Dermis microvascular lymphatic vessel endothelial cell (primary cell): Measurements from ENCODE around the gene SRC. TPM values are rescaled to one million over a fixed set of nuclear protein-coding genes. Genes with fewer than 3 reads are reported as not detected.

Source experiments
- DNase-seq, 2 donors: peaks; one replicate each; pipeline versions ENCODE4 v3.0.0 to v3.0.0-alpha.2; 2010; ENCODE audit warnings: low read depth in 2 of 2
- total RNA-seq: library from RNA; depleted of rRNA; stranded (reverse); fragments of >200 nt; gene quantifications from 2 replicates; pipeline ENCODE4 v1.2.1, GENCODE V29; 2014

SRC gene
- total RNA-seq, 1 donor from 2014 or later: 3.7 TPM

DNA sequence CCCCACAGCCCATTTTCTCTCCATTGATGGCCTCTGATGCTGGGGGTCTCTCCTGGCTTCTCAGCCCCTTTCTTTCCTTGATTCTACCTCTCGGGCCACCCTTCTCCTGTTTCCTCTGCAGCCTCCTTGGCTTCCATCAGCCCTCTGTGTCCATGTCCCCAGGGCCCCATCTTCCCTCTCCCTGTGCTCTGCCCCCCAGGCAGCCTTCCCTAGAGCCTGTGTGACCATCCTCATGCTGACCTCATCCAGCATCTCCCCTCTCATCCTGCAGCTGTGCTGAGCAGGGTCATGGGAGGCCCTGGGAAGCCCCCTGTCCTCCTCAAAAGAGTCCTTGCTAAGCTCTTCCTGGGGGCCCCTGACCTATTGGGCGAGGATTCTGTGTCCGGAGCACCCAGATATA, 101.7 kb downstream of the SRC start:
- no peak for DNase-seq

DNA sequence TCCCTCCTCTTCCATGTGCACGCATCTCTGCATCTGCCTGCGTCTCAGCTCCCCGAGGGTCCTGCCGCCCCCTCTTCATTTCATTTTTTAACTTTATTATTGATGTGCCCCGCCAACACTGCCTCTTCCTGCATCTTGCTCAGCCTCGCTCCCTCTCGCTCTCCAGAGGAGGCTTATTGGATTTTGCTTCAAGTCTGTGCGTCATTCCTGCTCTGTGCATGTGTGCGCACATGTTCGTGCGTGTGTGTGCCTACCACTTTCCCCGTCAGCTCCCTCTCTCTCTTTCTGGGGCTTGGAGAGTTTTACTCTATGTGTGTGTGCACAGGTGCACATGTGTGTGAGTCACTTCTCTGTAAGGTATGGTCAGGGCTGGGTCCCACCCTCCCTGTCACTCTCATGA, 103.3 kb downstream of the SRC start:
- DNase-seq: no peak

DNA sequence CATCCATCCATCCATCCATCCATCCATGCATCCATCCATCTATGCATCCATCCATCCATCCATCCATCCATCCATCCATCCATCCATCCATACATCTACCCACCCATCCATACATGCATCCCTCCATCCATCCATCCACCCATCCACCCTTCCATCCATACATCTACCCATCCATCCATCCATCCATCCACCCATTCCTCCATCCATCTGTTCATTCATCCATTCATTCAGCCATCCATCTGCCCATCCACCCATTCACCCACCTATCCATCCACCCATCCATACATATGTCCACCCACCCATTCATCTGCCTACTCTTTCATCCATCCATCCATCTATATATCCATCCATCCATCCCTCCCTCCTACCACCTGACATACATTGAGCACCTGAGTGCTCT, 104.4 kb downstream of the SRC start:
- DNase-seq: no peak

DNA sequence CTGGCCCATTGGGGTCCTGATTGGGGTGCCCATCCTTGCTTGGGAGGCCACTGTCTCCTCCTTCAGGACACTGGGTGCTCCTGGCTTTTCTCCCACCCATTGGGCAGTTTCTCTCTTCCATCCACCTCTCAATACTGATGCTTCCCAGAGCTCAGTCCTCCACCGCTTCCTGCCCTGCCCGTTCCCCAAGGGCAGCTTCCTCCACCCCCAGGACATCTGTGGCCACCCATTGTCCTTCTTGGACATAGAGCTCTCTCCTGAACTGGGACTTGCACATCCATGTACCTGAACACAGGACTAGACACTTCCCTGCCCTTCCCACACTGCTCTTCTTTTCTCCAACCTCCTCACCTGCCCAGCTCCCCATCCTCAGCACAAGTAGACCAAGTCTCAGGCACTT, 105.7 kb downstream of the SRC start:
- no peak for DNase-seq

DNA sequence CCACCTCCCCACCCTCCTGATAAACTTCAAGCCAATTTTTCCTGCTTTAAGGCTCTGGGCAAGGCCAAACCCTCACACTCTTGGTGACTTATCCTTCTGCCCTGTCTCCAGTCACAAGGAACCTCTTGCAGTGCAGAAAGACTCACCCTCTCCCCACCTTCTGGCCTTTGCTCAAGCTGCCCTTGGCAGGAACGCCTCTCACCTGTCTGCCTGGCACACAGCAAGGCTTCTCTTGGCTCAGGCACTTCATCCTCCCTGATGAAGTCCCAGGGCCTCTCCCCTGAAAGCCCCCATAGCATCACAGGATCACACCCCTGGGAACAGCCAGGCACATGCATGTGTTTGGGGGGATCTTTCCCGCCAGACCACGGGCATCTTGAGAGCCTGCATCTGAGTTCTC, 106.3 kb downstream of the SRC start:
- no peak for DNase-seq

DNA sequence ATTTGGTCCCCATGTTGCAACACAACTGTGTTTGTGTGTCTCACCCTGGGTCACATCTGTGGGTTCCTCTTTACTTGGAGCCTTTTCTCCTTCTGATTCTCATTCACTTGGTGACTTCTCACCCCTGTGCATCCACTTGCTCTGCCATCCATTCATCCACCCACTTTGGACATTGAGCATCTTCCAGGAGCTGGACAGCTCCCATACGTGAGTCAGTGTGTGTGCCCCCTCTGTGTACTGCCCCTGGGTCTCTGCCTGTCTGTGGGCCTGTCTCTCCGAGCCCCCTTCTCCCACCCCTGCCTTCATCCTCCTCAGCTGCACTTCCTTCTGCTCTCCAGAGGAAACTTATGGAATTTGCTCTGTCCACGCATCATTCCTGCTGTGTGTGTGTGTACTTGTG, 107.3 kb downstream of the SRC start:
- DNase-seq: no peak

DNA sequence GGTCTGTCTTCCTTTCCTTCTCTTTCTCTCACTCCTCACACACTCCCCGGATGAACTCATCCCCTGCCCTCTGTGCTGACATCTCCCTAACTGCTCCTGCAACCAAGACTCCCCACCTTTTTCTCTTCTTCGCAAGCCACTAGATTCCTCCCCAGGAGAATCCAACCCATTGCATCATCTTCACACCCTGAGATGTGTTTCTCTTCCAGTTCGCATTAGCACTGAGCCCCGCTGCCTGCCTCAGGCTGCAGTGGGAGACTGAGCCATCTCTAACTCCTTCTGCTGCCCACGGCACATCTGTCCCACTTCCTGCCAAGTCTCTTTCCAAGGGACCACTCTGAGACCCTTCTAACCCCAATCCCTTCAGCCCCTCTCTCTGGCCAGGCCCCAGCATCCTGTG, 107.9 kb downstream of the SRC start:
- DNase-seq: no peak

DNA sequence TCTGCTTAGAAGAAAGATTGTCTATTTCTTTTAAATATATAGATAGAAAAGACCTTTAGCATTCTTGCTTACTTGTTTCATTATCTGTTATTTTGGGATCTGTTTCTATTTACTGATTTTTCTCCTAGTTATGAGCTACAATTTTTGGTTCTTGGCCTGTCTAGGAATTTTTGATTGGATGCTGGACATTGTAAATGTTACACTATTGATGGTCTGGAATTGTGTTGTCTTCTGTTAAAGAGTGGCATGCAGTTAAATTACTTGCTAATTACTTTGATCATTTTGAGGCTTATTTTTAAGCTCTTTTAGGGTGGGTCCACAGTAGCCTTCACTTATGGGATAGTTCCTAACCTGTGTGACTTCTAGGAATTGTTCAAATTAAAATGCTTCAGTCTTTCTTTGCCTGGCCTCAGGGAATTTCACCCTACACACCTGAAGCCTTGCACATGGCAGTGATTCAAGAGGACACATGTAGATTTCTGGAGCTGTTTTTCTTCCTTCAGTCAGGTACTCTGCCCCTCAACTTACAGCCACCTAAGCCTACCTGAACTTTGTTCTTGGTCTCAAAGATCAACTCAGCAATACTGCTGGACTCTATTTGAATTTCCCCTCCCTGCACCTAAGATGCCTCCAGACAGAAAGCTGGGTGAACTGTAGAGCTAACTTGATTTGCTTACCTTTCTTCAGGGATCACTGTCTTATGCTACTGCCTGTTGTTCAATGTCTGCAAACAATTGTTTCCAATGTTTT, 108.9 kb downstream of the SRC start:
- no peak for DNase-seq

Other genes starting within 250 kb of the SRC start
- 189 and 297 TPM in 2 replicates for gene RPN2, start 166.8 kb upstream of the SRC start, total RNA-seq
- gene MROH8, start 166.6 kb upstream of the SRC start, total RNA-seq: 0.64 and 1.6 TPM in 2 replicates
- not detected in 2 replicates for gene GHRH, start 84.3 kb upstream of the SRC start, total RNA-seq
- gene MANBAL, start 56.5 kb upstream of the SRC start, total RNA-seq: 11.4 and 15.4 TPM in 2 replicates
- gene NNAT, start 175.1 kb downstream of the SRC start, total RNA-seq: 0.13 and 0.26 TPM in 2 replicates
- gene BLCAP, start 181.7 kb downstream of the SRC start, total RNA-seq: 33.5 and 65.0 TPM in 2 replicates